ENCODE results near the gene RDH16.
"Not testable (repeated sequence)": the region's sequence is repeated elsewhere in the genome, so short reads cannot be mapped to it uniquely, and the experiment has no call there.

The RDH16 gene

DNA sequence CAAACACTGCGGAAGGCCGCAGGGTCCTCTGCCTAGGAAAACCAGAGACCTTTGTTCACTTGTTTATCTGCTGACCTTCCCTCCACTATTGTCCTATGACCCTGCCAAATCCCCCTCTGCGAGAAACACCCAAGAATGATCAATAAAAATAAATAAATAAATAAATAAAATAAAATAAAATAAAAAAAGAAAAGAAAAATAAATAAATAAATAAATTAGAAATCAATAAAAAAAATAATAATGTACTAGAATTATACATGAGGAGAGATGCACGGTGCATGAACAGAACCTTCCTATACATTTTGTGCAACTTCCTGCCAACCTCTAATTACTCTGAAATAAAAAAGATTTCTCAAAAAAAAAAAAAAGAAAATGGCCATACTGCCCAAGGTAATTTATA is 7.7 kb upstream of the RDH16 start:
- H3K9ac ChIP-seq; H3K79me2 ChIP-seq (ENCODE audit: insufficient read depth, low read depth); H4K20me1 ChIP-seq (ENCODE audit: insufficient read depth); H3K4me3 ChIP-seq (IDR thresholded peaks at IDR 0.05; ENCODE audit: insufficient read depth, low read depth, low read length); H3K36me3 ChIP-seq (ENCODE audit: insufficient read depth); H3K27me3 ChIP-seq (ENCODE audit: insufficient read depth, low read depth): not testable (repeated sequence)
- 0 out of 2 replicates have a peak overlapping the region, but pooled peaks have one; percentile 47 for H3K4me2 ChIP-seq
- H3K27ac ChIP-seq, result peak overlapping the region; percentile 67
- peak overlapping the region; percentile 96 for H2AFZ ChIP-seq (ENCODE audit: low read depth)
- peaks cover 17% of the 10 kb centered on the region for H3K4me1 ChIP-seq (ENCODE audit: low read depth, poor library complexity, severe bottlenecking)

DNA sequence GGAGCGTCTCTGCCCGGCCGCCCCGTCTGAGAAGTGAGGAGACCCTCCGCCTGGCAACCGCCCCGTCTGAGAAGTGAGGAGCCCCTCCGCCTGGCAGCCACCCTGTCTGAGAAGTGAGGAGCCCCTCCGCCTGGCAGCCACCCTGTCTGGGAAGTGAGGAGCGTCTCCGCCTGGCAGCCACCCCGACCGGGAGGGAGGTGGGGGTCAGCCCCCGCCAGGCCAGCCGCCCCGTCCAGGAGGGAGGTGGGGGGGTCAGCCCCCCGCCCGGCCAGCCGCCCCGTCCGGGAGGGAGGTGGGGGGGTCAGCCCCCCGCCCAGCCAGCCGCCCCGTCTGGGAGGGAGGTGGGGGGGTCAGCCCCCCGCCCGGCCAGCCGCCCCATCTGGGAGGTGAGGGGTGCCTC is 6.1 kb upstream of the RDH16 start:
- H3K4me2 ChIP-seq; H3K79me2 ChIP-seq (ENCODE audit: insufficient read depth, low read depth); H3K27me3 ChIP-seq (ENCODE audit: insufficient read depth, low read depth); H3K9ac ChIP-seq; H3K4me3 ChIP-seq (IDR thresholded peaks at IDR 0.05; ENCODE audit: insufficient read depth, low read depth, low read length); H3K36me3 ChIP-seq (ENCODE audit: insufficient read depth); H2AFZ ChIP-seq (ENCODE audit: low read depth); H3K27ac ChIP-seq; H4K20me1 ChIP-seq (ENCODE audit: insufficient read depth): not testable (repeated sequence)
- H3K4me1 ChIP-seq (ENCODE audit: low read depth, poor library complexity, severe bottlenecking), result peaks cover 17% of the 10 kb centered on the region

DNA sequence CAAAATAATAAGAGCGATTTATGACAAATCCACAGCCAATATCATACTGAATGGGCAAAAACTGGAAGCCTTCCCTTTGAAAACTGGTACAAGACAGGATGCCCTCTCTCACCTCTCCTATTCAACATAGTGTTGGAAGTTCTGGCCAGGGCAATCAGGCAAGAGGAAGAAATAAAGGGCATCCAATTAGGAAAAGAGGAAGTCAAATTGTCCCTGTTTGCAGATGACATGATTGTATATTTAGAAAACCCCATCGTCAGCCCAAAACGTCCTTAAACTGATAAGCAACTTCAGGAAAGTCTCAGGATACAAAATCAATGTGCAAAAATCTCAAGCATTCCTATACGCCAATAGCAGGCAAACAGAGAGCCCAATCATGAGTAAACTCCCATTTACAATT is 4.8 kb upstream of the RDH16 start:
- not testable (repeated sequence) for H3K79me2 ChIP-seq (ENCODE audit: insufficient read depth, low read depth); H2AFZ ChIP-seq (ENCODE audit: low read depth); H3K9ac ChIP-seq

DNA sequence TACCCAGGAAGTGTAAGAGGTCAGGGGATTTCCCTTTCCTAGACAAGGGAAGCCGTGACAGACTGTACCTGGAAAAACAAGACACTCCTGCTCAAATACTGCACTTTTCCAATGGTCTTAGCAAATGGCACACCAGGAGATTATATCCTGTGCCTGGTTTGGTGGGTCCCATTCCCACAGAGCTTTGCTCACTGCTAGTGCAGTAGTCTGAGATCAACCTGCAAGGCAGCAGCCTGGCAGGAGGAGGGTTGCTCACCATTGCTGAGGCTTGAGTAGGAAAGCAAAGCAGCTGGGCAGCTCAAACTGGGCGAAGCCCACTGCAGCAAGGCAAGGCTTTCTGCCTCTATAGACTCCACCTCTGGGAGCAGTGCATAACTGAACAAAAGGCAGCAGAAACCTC is 1.0 kb upstream of the RDH16 start:
- H3K4me1 ChIP-seq (ENCODE audit: low read depth, poor library complexity, severe bottlenecking), result peaks cover 12% of the 10 kb centered on the region
- H3K4me3 ChIP-seq (IDR thresholded peaks at IDR 0.05; ENCODE audit: insufficient read depth, low read depth, low read length), result no peak overlapping the region
- no peaks in the 10 kb centered on the region for H3K27me3 ChIP-seq (ENCODE audit: insufficient read depth, low read depth)
- H3K27ac ChIP-seq, result no peak overlapping the region
- TF ChIP-seq, protein P1, sequence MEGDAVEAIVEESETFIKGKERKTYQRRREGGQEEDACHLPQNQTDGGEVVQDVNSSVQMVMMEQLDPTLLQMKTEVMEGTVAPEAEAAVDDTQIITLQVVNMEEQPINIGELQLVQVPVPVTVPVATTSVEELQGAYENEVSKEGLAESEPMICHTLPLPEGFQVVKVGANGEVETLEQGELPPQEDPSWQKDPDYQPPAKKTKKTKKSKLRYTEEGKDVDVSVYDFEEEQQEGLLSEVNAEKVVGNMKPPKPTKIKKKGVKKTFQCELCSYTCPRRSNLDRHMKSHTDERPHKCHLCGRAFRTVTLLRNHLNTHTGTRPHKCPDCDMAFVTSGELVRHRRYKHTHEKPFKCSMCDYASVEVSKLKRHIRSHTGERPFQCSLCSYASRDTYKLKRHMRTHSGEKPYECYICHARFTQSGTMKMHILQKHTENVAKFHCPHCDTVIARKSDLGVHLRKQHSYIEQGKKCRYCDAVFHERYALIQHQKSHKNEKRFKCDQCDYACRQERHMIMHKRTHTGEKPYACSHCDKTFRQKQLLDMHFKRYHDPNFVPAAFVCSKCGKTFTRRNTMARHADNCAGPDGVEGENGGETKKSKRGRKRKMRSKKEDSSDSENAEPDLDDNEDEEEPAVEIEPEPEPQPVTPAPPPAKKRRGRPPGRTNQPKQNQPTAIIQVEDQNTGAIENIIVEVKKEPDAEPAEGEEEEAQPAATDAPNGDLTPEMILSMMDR (conservative IDR thresholded peaks at IDR 0.05; ENCODE audit: low read depth, low read length), result no peak
- no peak overlapping the region for H2AFZ ChIP-seq (ENCODE audit: low read depth)
- H3K4me2 ChIP-seq, result no peak overlapping the region
- no peak overlapping the region for H3K9ac ChIP-seq
- no peaks in the 10 kb centered on the region for H3K36me3 ChIP-seq (ENCODE audit: insufficient read depth)
- H4K20me1 ChIP-seq (ENCODE audit: insufficient read depth), result no peaks in the 10 kb centered on the region
- H3K79me2 ChIP-seq (ENCODE audit: insufficient read depth, low read depth), result no peaks in the 10 kb centered on the region

More for the DNA sequence above, 4.8 kb upstream of the RDH16 start:
- not testable (repeated sequence) for H3K36me3 ChIP-seq (ENCODE audit: insufficient read depth); H3K4me2 ChIP-seq; H3K27me3 ChIP-seq (ENCODE audit: insufficient read depth, low read depth); H3K27ac ChIP-seq; H4K20me1 ChIP-seq (ENCODE audit: insufficient read depth); H3K4me3 ChIP-seq (IDR thresholded peaks at IDR 0.05; ENCODE audit: insufficient read depth, low read depth, low read length)
- peaks cover 17% of the 10 kb centered on the region for H3K4me1 ChIP-seq (ENCODE audit: low read depth, poor library complexity, severe bottlenecking)

DNA sequence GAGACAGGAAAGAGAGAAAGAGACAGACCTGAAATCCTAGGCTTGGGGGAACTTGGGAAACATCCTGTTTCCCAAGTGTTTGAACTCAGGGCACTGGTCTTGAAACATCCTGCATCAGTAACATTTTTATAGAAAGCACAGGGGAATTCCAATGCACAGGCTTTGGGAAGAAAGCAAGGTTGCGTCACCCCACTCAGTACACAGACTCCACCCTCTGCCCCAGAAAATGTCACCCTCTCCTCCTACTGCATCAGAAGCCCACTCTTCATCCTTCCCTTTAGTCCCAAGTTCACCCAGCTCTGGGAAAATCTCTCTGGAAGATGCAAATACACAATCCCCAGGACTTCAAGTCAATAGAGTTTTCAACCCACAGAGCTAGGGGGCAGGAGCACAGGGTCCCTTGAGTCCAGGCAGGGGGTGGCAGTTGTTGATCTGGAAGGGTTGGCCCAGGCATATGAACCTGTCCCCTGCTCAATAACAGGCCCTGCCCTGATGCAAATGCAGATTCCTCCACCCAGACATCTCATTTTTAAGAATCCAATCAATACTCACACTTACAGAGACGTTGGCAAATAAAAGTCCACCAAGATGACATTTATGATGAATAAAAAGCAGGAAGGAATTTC is 1.7 kb downstream of the RDH16 start:
- Histone ChIP-seq H3K27me3 (ENCODE audit: insufficient read depth, low read depth) (no peaks in the 10 kb centered on the region), H4K20me1 (ENCODE audit: insufficient read depth) (no peaks in the 10 kb centered on the region), H3K36me3 (ENCODE audit: insufficient read depth) (no peaks in the 10 kb centered on the region), H3K4me3 (IDR thresholded peaks at IDR 0.05; ENCODE audit: insufficient read depth, low read depth, low read length) (no peak overlapping the region), H3K79me2 (ENCODE audit: insufficient read depth, low read depth) (no peaks in the 10 kb centered on the region), H3K9ac (no peak overlapping the region), H3K4me2 (peak overlapping the region; percentile 42), H2AFZ (ENCODE audit: low read depth) (no peak overlapping the region), H3K4me1 (ENCODE audit: low read depth, poor library complexity, severe bottlenecking) (peaks cover 12% of the 10 kb centered on the region), H3K27ac (no peak overlapping the region)
- TF ChIP-seq, protein P1 (conservative IDR thresholded peaks at IDR 0.05; ENCODE audit: low read depth, low read length), result no peak

DNA sequence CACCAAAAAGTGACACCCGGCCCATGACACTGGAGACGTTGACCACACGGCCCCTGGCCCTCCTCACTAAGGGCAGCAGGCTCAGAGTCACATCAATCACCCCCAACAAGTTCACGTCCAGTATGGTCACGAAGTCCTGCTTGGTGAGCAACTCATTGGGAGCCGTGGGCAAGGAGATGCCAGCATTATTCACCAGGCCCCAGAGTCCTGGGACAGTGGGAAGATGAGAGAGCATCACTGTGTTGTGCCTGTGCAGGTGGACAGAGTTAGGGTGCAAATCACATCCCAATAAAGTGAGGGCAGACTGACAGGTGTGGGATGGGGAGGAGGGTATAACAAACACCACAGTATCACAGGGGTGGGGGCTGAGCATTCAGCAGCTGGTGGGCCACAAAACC is 2.5 kb downstream of the RDH16 start:
- Histone ChIP-seq H3K27me3 (ENCODE audit: insufficient read depth, low read depth) (no peaks in the 10 kb centered on the region), H3K4me3 (IDR thresholded peaks at IDR 0.05; ENCODE audit: insufficient read depth, low read depth, low read length) (no peak overlapping the region), H3K27ac (no peak overlapping the region), H2AFZ (ENCODE audit: low read depth) (no peak overlapping the region), H3K9ac (no peak overlapping the region), H3K4me1 (ENCODE audit: low read depth, poor library complexity, severe bottlenecking) (peaks cover 12% of the 10 kb centered on the region), H3K79me2 (ENCODE audit: insufficient read depth, low read depth) (no peaks in the 10 kb centered on the region), H3K4me2 (no peak overlapping the region; the same call in 1 of the 2 replicates), H3K36me3 (ENCODE audit: insufficient read depth) (no peaks in the 10 kb centered on the region), H4K20me1 (ENCODE audit: insufficient read depth) (no peaks in the 10 kb centered on the region)
- TF ChIP-seq, protein P1 (conservative IDR thresholded peaks at IDR 0.05; ENCODE audit: low read depth, low read length), result no peak
